ENCODE results near the gene SH2D1B. TPM values are rescaled to one million over a fixed set of nuclear protein-coding genes. Genes with fewer than 3 reads are reported as not detected.

Gene SH2D1B
- total RNA-seq, 3 donors from 2014 or later (not counting 1 experiment from before 2014, with no cell fraction given), result 133 to 250 (median 143) TPM

DNA sequence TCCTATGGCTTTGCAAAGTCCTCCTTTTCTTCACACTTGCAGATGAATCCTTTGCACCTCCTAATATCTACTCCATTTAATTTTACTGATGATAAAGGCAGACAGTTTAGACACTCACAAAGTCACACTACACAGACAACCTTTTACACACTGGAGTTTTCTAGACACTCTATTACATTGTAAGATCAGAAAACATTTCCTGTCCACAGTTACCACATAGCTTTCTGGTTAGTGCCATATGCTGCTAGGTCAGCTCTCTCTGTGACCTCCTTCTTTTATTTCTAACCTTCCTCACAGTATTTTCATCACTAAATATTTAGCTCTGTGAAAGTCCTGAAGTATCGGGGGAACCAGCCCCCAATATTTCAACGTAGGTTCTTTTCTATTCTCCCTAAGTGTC, 5.1 kb downstream of the SH2D1B start:
- H3K9me3 ChIP-seq (ENCODE audit: control insufficient read depth, insufficient read depth, low read length), result no peaks in the 10 kb centered on the region
- peaks cover 10% of the 10 kb centered on the region for H3K36me3 ChIP-seq (ENCODE audit: control insufficient read depth, insufficient read depth, low read length)
- intact Hi-C loops (cut with micrococcal nuclease), result loop anchor here (2.0 kb wide), 1 partner anchor 14 kb away; no protein-coding TSS in a partner anchor
- H3K27me3 ChIP-seq (ENCODE audit: control insufficient read depth, insufficient read depth, low read length), result no peaks in the 10 kb centered on the region
- no peak for DNase-seq
- Mint-ChIP-seq H3K27me3 (ENCODE audit: low read depth in 2 of 2) (no peaks in the 10 kb centered on the region), H3K27ac (peak overlapping the region; percentile 87 to 92), H3K4me1 (peaks cover 78 to 92% of the 10 kb centered on the region in 2 donors), H3K4me3 (peak overlapping the region; percentile 98), H3K9me3 (no peaks in the 10 kb centered on the region), H3K36me3 (peaks cover 28% of the 10 kb centered on the region)
- H3K4me3 ChIP-seq (ENCODE audit: low read length), result peak overlapping the region; percentile 60
- TF ChIP-seq, protein P1, sequence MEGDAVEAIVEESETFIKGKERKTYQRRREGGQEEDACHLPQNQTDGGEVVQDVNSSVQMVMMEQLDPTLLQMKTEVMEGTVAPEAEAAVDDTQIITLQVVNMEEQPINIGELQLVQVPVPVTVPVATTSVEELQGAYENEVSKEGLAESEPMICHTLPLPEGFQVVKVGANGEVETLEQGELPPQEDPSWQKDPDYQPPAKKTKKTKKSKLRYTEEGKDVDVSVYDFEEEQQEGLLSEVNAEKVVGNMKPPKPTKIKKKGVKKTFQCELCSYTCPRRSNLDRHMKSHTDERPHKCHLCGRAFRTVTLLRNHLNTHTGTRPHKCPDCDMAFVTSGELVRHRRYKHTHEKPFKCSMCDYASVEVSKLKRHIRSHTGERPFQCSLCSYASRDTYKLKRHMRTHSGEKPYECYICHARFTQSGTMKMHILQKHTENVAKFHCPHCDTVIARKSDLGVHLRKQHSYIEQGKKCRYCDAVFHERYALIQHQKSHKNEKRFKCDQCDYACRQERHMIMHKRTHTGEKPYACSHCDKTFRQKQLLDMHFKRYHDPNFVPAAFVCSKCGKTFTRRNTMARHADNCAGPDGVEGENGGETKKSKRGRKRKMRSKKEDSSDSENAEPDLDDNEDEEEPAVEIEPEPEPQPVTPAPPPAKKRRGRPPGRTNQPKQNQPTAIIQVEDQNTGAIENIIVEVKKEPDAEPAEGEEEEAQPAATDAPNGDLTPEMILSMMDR (IDR thresholded peaks at IDR 0.05), result no peak
- peak; percentile 53 to 75 (median 74) for ATAC-seq
- H3K27ac ChIP-seq (ENCODE audit: low read length), result peak overlapping the region; percentile 53
- 40% methylated on average over 1 of the region's 2 CpGs for WGBS (ENCODE audit: insufficient coverage)
- peaks cover 23% of the 10 kb centered on the region for H3K4me1 ChIP-seq (ENCODE audit: control insufficient read depth, insufficient read depth, low read length)

DNA sequence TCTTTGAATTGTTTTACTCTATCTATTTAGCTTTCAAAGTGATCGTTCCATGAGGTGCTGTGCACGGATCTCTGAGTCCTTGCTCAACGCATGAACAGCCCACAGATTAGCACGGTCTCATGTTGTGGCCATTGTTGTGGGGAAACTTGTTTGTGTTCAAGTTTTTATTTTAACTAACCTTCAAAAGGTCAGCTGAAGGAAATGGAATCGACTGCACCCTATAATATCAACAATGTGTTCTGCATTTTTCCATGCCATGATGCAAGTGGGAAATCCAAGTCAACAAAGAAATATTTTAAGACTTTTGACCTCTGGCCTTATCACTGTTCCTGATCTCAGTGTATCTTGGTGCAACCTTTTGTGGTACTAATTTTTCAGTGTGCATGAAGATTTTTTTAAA, 6.1 kb downstream of the SH2D1B start:
- H3K27ac Mint-ChIP-seq, result peak overlapping the region; percentile 87 to 92
- H3K27me3 ChIP-seq (ENCODE audit: control insufficient read depth, insufficient read depth, low read length), result no peaks in the 10 kb centered on the region
- H3K36me3 Mint-ChIP-seq, result peaks cover 21% of the 10 kb centered on the region
- peaks cover 74 to 86% of the 10 kb centered on the region in 2 donors for H3K4me1 Mint-ChIP-seq
- H3K27ac ChIP-seq (ENCODE audit: low read length), result peak overlapping the region; percentile 1
- H3K4me1 ChIP-seq (ENCODE audit: control insufficient read depth, insufficient read depth, low read length), result peaks cover 26% of the 10 kb centered on the region
- H3K4me3 ChIP-seq (ENCODE audit: low read length), result no peak overlapping the region
- peaks cover 18% of the 10 kb centered on the region for H3K36me3 ChIP-seq (ENCODE audit: control insufficient read depth, insufficient read depth, low read length)
- no peaks in the 10 kb centered on the region for H3K9me3 ChIP-seq (ENCODE audit: control insufficient read depth, insufficient read depth, low read length)
- 38% methylated on average over 5 of the region's 5 CpGs for WGBS (ENCODE audit: insufficient coverage)
- intact Hi-C loops (cut with micrococcal nuclease), result loop anchor here (2.0 kb wide), 1 partner anchor 15 kb away; no protein-coding TSS in a partner anchor
- no peaks in the 10 kb centered on the region for H3K9me3 Mint-ChIP-seq
- DNase-seq, result no peak
- TF ChIP-seq, protein P1 (IDR thresholded peaks at IDR 0.05), result no peak
- H3K27me3 Mint-ChIP-seq (ENCODE audit: low read depth in 2 of 2), result no peaks in the 10 kb centered on the region
- H3K4me3 Mint-ChIP-seq, result peak overlapping the region; percentile 98
- ATAC-seq, result no peak

DNA sequence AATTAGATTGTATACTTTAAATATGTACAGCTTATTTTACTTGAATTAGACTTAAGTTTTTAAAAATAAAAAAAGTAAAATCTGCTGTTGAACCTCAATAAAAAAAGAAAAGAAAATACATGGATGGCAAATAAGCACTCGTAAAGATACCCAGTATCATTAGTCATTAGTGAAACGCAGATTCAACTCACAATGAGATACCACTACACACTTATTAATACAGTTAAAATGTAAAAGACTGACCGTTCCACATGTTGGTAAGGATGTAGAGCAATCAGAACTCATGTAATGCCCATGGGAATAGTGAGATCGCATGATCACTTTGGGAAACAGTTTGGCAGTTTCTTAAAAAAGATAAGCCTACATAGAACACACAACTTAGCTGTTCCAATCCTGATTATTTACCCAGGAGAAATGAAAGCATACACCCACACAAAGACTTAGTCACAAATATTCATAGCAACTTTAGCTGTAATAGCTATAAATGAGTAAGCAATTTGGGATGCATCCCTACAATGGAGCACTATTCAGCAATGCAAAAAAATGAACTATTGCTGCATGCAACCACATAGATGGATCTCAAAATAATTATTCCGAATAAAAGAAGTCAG, 7.3 kb downstream of the SH2D1B start:
- H3K27me3 ChIP-seq (ENCODE audit: control insufficient read depth, insufficient read depth, low read length), result no peaks in the 10 kb centered on the region
- Mint-ChIP-seq H3K27me3 (ENCODE audit: low read depth in 2 of 2) (no peaks in the 10 kb centered on the region), H3K9me3 (no peaks in the 10 kb centered on the region), H3K4me1 (peaks cover 73 to 85% of the 10 kb centered on the region in 2 donors), H3K27ac (peak overlapping the region; percentile 87 to 92), H3K4me3 (peak overlapping the region; percentile 98), H3K36me3 (peaks cover 14% of the 10 kb centered on the region)
- TF ChIP-seq, protein P1 (IDR thresholded peaks at IDR 0.05), result no peak
- peaks cover 36% of the 10 kb centered on the region for H3K4me1 ChIP-seq (ENCODE audit: control insufficient read depth, insufficient read depth, low read length)
- H3K36me3 ChIP-seq (ENCODE audit: control insufficient read depth, insufficient read depth, low read length), result peaks cover 20% of the 10 kb centered on the region
- H3K9me3 ChIP-seq (ENCODE audit: control insufficient read depth, insufficient read depth, low read length), result no peaks in the 10 kb centered on the region
- WGBS (ENCODE audit: insufficient coverage), result 80% methylated on average over 2 of the region's 5 CpGs
- ATAC-seq (no peak), DNase-seq (no peak)
- intact Hi-C loops (cut with micrococcal nuclease), result no loop called here
- peak overlapping the region; percentile 19 for H3K27ac ChIP-seq (ENCODE audit: low read length)
- H3K4me3 ChIP-seq (ENCODE audit: low read length), result no peak overlapping the region
